ENCODE results near the gene HES4.
"Not testable (repeated sequence)": the region's sequence is repeated elsewhere in the genome, so short reads cannot be mapped to it uniquely, and the experiment has no call there.

The HES4 gene

GRCh38 chr1:998995-999724 is 737 bp downstream of the HES4 start:
- no peak overlapping the region for H3K27ac ChIP-seq (ENCODE audit: low read length)
- no peaks in the 10 kb centered on the region for H3K9me3 ChIP-seq (ENCODE audit: control insufficient read depth, low read depth, low read length)
- H3K36me3 ChIP-seq (ENCODE audit: control insufficient read depth, low read depth, low read length), result no peaks in the 10 kb centered on the region
- H3K9ac ChIP-seq (ENCODE audit: low read length), result no peak overlapping the region
- peak overlapping the region; percentile 9 for H3K4me3 ChIP-seq (ENCODE audit: low read length)
- H3K4me1 ChIP-seq (ENCODE audit: control insufficient read depth, low read depth, low read length), result no peaks in the 10 kb centered on the region
- peaks cover 100% of the 10 kb centered on the region for H3K27me3 ChIP-seq (ENCODE audit: control insufficient read depth, insufficient read depth, low read length)

- no peak overlapping the region for H3K9ac ChIP-seq (ENCODE audit: low read length)
- H3K9me3 ChIP-seq (ENCODE audit: control insufficient read depth, low read depth, low read length), result no peaks in the 10 kb centered on the region
- H3K4me3 ChIP-seq (ENCODE audit: low read length), result no peak overlapping the region
- H3K27me3 ChIP-seq (ENCODE audit: control insufficient read depth, insufficient read depth, low read length), result peaks cover 100% of the 10 kb centered on the region
- no peaks in the 10 kb centered on the region for H3K36me3 ChIP-seq (ENCODE audit: control insufficient read depth, low read depth, low read length)
- no peak overlapping the region for H3K27ac ChIP-seq (ENCODE audit: low read length)
- H3K4me1 ChIP-seq (ENCODE audit: control insufficient read depth, low read depth, low read length), result no peaks in the 10 kb centered on the region
Measured at GRCh38 chr1:998745-998994, 1.2 kb downstream of the HES4 start.

- Histone ChIP-seq H3K9me3 (ENCODE audit: control insufficient read depth, low read depth, low read length) (no peaks in the 10 kb centered on the region), H3K4me3 (ENCODE audit: low read length) (no peak overlapping the region), H3K27ac (ENCODE audit: low read length) (no peak overlapping the region), H3K36me3 (ENCODE audit: control insufficient read depth, low read depth, low read length) (no peaks in the 10 kb centered on the region), H3K4me1 (ENCODE audit: control insufficient read depth, low read depth, low read length) (no peaks in the 10 kb centered on the region), H3K9ac (ENCODE audit: low read length) (no peak overlapping the region), H3K27me3 (ENCODE audit: control insufficient read depth, insufficient read depth, low read length) (peaks cover 100% of the 10 kb centered on the region)
Measured at GRCh38 chr1:997993-998744, 1.7 kb downstream of the HES4 start.

- Histone ChIP-seq H3K4me1 (ENCODE audit: control insufficient read depth, low read depth, low read length) (no peaks in the 10 kb centered on the region), H3K36me3 (ENCODE audit: control insufficient read depth, low read depth, low read length) (no peaks in the 10 kb centered on the region), H3K27me3 (ENCODE audit: control insufficient read depth, insufficient read depth, low read length) (peaks cover 100% of the 10 kb centered on the region), H3K9ac (ENCODE audit: low read length) (no peak overlapping the region), H3K27ac (ENCODE audit: low read length) (no peak overlapping the region), H3K9me3 (ENCODE audit: control insufficient read depth, low read depth, low read length) (no peaks in the 10 kb centered on the region), H3K4me3 (ENCODE audit: low read length) (no peak overlapping the region)
Measured at GRCh38 chr1:997713-997992, 2.2 kb downstream of the HES4 start.

- Histone ChIP-seq H3K4me1 (ENCODE audit: control insufficient read depth, low read depth, low read length) (no peaks in the 10 kb centered on the region), H3K27me3 (ENCODE audit: control insufficient read depth, insufficient read depth, low read length) (peaks cover 98% of the 10 kb centered on the region), H3K4me3 (ENCODE audit: low read length) (no peak overlapping the region), H3K36me3 (ENCODE audit: control insufficient read depth, low read depth, low read length) (no peaks in the 10 kb centered on the region), H3K9me3 (ENCODE audit: control insufficient read depth, low read depth, low read length) (no peaks in the 10 kb centered on the region), H3K27ac (ENCODE audit: low read length) (no peak overlapping the region), H3K9ac (ENCODE audit: low read length) (no peak overlapping the region)
Measured at GRCh38 chr1:996851-997712, 2.8 kb downstream of the HES4 start.

- Histone ChIP-seq H3K4me1 (ENCODE audit: control insufficient read depth, low read depth, low read length) (no peaks in the 10 kb centered on the region), H3K9me3 (ENCODE audit: control insufficient read depth, low read depth, low read length) (no peaks in the 10 kb centered on the region), H3K4me3 (ENCODE audit: low read length) (no peak overlapping the region), H3K9ac (ENCODE audit: low read length) (no peak overlapping the region), H3K36me3 (ENCODE audit: control insufficient read depth, low read depth, low read length) (no peaks in the 10 kb centered on the region), H3K27me3 (ENCODE audit: control insufficient read depth, insufficient read depth, low read length) (peaks cover 98% of the 10 kb centered on the region), H3K27ac (ENCODE audit: low read length) (no peak overlapping the region)
Measured at GRCh38 chr1:995665-996633, 3.9 kb downstream of the HES4 start.

- not testable (repeated sequence) for H3K4me3 ChIP-seq (ENCODE audit: low read length)
Measured at GRCh38 chr1:994546-994945, 5.4 kb downstream of the HES4 start.

GRCh38 chr1:993379-993995 is 6.4 kb downstream of the HES4 start:
- no peaks in the 10 kb centered on the region for H3K9me3 ChIP-seq (ENCODE audit: control insufficient read depth, low read depth, low read length)
- peaks cover 97% of the 10 kb centered on the region for H3K27me3 ChIP-seq (ENCODE audit: control insufficient read depth, insufficient read depth, low read length)

More at GRCh38 chr1:994546-994945, 5.4 kb downstream of the HES4 start:
- not testable (repeated sequence) for H3K9ac ChIP-seq (ENCODE audit: low read length); H3K27ac ChIP-seq (ENCODE audit: low read length); H3K9me3 ChIP-seq (ENCODE audit: control insufficient read depth, low read depth, low read length); H3K4me1 ChIP-seq (ENCODE audit: control insufficient read depth, low read depth, low read length); H3K36me3 ChIP-seq (ENCODE audit: control insufficient read depth, low read depth, low read length)
- peaks cover 97% of the 10 kb centered on the region for H3K27me3 ChIP-seq (ENCODE audit: control insufficient read depth, insufficient read depth, low read length)

GRCh38 chr1:992362-992761 is 7.5 kb downstream of the HES4 start:
- H3K36me3 ChIP-seq (ENCODE audit: control insufficient read depth, low read depth, low read length), result no peaks in the 10 kb centered on the region
- no peaks in the 10 kb centered on the region for H3K9me3 ChIP-seq (ENCODE audit: control insufficient read depth, low read depth, low read length)
- H3K9ac ChIP-seq (ENCODE audit: low read length), result no peak overlapping the region
- no peaks in the 10 kb centered on the region for H3K4me1 ChIP-seq (ENCODE audit: control insufficient read depth, low read depth, low read length)
- no peak overlapping the region for H3K27ac ChIP-seq (ENCODE audit: low read length)
- H3K27me3 ChIP-seq (ENCODE audit: control insufficient read depth, insufficient read depth, low read length), result peaks cover 97% of the 10 kb centered on the region
- H3K4me3 ChIP-seq (ENCODE audit: low read length), result no peak overlapping the region

More at GRCh38 chr1:993379-993995, 6.4 kb downstream of the HES4 start:
- H3K4me3 ChIP-seq (ENCODE audit: low read length), result no peak overlapping the region
- H3K4me1 ChIP-seq (ENCODE audit: control insufficient read depth, low read depth, low read length), result no peaks in the 10 kb centered on the region
- no peaks in the 10 kb centered on the region for H3K36me3 ChIP-seq (ENCODE audit: control insufficient read depth, low read depth, low read length)
- H3K9ac ChIP-seq (ENCODE audit: low read length), result no peak overlapping the region
- no peak overlapping the region for H3K27ac ChIP-seq (ENCODE audit: low read length)

GRCh38 chr1:991895-992294 is 8.0 kb downstream of the HES4 start:
- Histone ChIP-seq H3K4me3 (ENCODE audit: low read length) (no peak overlapping the region), H3K4me1 (ENCODE audit: control insufficient read depth, low read depth, low read length) (no peaks in the 10 kb centered on the region), H3K9ac (ENCODE audit: low read length) (no peak overlapping the region), H3K27me3 (ENCODE audit: control insufficient read depth, insufficient read depth, low read length) (peaks cover 94% of the 10 kb centered on the region), H3K9me3 (ENCODE audit: control insufficient read depth, low read depth, low read length) (no peaks in the 10 kb centered on the region), H3K27ac (ENCODE audit: low read length) (no peak overlapping the region), H3K36me3 (ENCODE audit: control insufficient read depth, low read depth, low read length) (no peaks in the 10 kb centered on the region)
